ENCODE results near the gene SULF2.

SULF2 gene

GRCh38 chr20:47760686-47761481 lies 24.4 kb downstream of the SULF2 start:
- no peak for DNase-seq

GRCh38 chr20:47758517-47759450 lies 26.5 kb downstream of the SULF2 start:
- no peak for DNase-seq

GRCh38 chr20:47757145-47758035 lies 27.9 kb downstream of the SULF2 start:
- DNase-seq, result no peak

GRCh38 chr20:47754946-47755652 lies 30.2 kb downstream of the SULF2 start:
- no peak for DNase-seq

GRCh38 chr20:47754388-47754715 lies 30.9 kb downstream of the SULF2 start:
- no peak for DNase-seq

GRCh38 chr20:47753576-47754387 lies 31.5 kb downstream of the SULF2 start:
- no peak for DNase-seq

- no peak for DNase-seq
These were observed 33.8 kb downstream of the SULF2 start for GRCh38 chr20:47751449-47751848.

GRCh38 chr20:47749339-47749738 lies 35.9 kb downstream of the SULF2 start:
- no peak for DNase-seq

GRCh38 chr20:47748823-47749222 lies 36.5 kb downstream of the SULF2 start:
- no peak for DNase-seq

GRCh38 chr20:47748069-47748468 lies 37.2 kb downstream of the SULF2 start:
- DNase-seq, result no peak

- DNase-seq, result no peak
These were observed 37.6 kb downstream of the SULF2 start for GRCh38 chr20:47747669-47748031.

- DNase-seq, result no peak
These were observed 40.5 kb downstream of the SULF2 start for GRCh38 chr20:47744803-47745202.

- DNase-seq, result no peak
These were observed 41.6 kb downstream of the SULF2 start for GRCh38 chr20:47743671-47744070.

GRCh38 chr20:47741669-47742608 lies 43.3 kb downstream of the SULF2 start:
- DNase-seq, result no peak

GRCh38 chr20:47740862-47741184 lies 44.5 kb downstream of the SULF2 start:
- no peak for DNase-seq

- DNase-seq, result no peak
These were observed 45.0 kb downstream of the SULF2 start for GRCh38 chr20:47740121-47740861.

- no peak for DNase-seq
These were observed 47.4 kb downstream of the SULF2 start for GRCh38 chr20:47737923-47738322.

GRCh38 chr20:47736570-47737152 lies 48.6 kb downstream of the SULF2 start:
- DNase-seq, result no peak

Data from DMS79 treated with DMSO at 0.1 percent for 48 hours (cell line).